OCI-LY1 (cell line): ENCODE data around the gene TNS3.

Experiments
- H2AFZ ChIP-seq: fragments of 200-600 bp; sonication (generic), shearing (Covaris generic); 2 replicates; pipeline ENCODE4 v1.6.0; 2014; ENCODE audit warnings: antibody characterized with exemption, mild to moderate bottlenecking, low read length
- H3F3A ChIP-seq: fragments of 200-600 bp; sonication (generic), shearing (Covaris generic); 2 replicates; pipeline ENCODE4 v1.6.0; 2014; ENCODE audit warnings: mild to moderate bottlenecking, antibody characterized with exemption, low read length, moderate library complexity; ENCODE audit not compliant: insufficient read depth
- H3K27ac ChIP-seq: fragments of 200-600 bp; sonication (generic); 2 replicates; pipeline ENCODE4 v1.5.1; 2014; ENCODE audit warnings: low read length, mixed run types, mild to moderate bottlenecking, low read depth; ENCODE audit not compliant: poor library complexity, severe bottlenecking
- H3K27me3 ChIP-seq: fragments of 200-600 bp; sonication (generic); 2 replicates; pipeline ENCODE4 v1.6.0; 2014; ENCODE audit warnings: antibody characterized with exemption, mild to moderate bottlenecking, low read length, moderate library complexity; ENCODE audit not compliant: insufficient read depth
- H3K36me3 ChIP-seq: fragments of 200-600 bp; sonication (generic); 2 replicates; pipeline ENCODE4 v1.6.1; 2014; ENCODE audit warnings: mild to moderate bottlenecking, antibody characterized with exemption, low read length, moderate library complexity, mixed read lengths; ENCODE audit not compliant: insufficient read depth
- H3K4me1 ChIP-seq: fragments of 200-600 bp; sonication (generic); 2 replicates; pipeline ENCODE4 v1.5.1; 2014; ENCODE audit warnings: mild to moderate bottlenecking, low read length, moderate library complexity; ENCODE audit not compliant: insufficient read depth, severe bottlenecking
- H3K4me2 ChIP-seq: fragments of 200-600 bp; sonication (generic), shearing (Covaris generic); 2 replicates; pipeline ENCODE4 v1.6.1; 2014; ENCODE audit warnings: low read length
- H3K4me3 ChIP-seq: fragments of 200-600 bp; sonication (generic); 2 replicates; pipeline ENCODE4 v1.5.1; 2014; ENCODE audit warnings: low read length, low read depth, mild to moderate bottlenecking, mixed read lengths; ENCODE audit not compliant: poor library complexity, severe bottlenecking
- H3K79me2 ChIP-seq: fragments of 200-600 bp; shearing (Covaris generic); 2 replicates; pipeline ENCODE4 v1.6.1; 2016; ENCODE audit warnings: mixed run types, low read length, mixed read lengths; ENCODE audit not compliant: insufficient read depth
- H3K9ac ChIP-seq: fragments of 200-600 bp; sonication (generic), shearing (Covaris generic); 2 replicates; pipeline ENCODE4 v1.6.1; 2014; ENCODE audit warnings: mild to moderate bottlenecking, low read length, mixed read lengths
- H3K9me2 ChIP-seq: fragments of 200-600 bp; sonication (generic), shearing (Covaris generic); 2 replicates; pipeline ENCODE4 v1.6.1; 2014; ENCODE audit warnings: low read depth, mild to moderate bottlenecking, low read length, mixed read lengths
- H3K9me3 ChIP-seq: fragments of 200-600 bp; shearing (Covaris generic); 2 replicates; pipeline ENCODE4 v1.6.1; 2014; ENCODE audit warnings: low read length, mixed read lengths
- H4K20me1 ChIP-seq: fragments of 200-600 bp; sonication (generic), shearing (Covaris generic); 2 replicates; pipeline ENCODE4 v1.6.0; 2016; ENCODE audit warnings: mild to moderate bottlenecking, low read length; ENCODE audit not compliant: insufficient read depth
- EZH2 ChIP-seq: fragments of 200-600 bp; sonication (generic), shearing (Covaris generic); IDR thresholded peaks from 2 replicates; pipeline ENCODE4 v1.8.0; 2017; ENCODE audit warnings: borderline replicate concordance, mixed run types, mild to moderate bottlenecking, antibody characterized with exemption, low read length, moderate library complexity, mixed read lengths
- TF ChIP-seq, protein P1 (sequence below): fragments of 200-600 bp; sonication (generic), shearing (Covaris generic); IDR thresholded peaks from 2 replicates; pipeline ENCODE4 v1.5.1; 2017; ENCODE audit warnings: mild to moderate bottlenecking, antibody characterized with exemption, low read length, moderate library complexity, mixed read lengths

Gene TNS3

DNA sequence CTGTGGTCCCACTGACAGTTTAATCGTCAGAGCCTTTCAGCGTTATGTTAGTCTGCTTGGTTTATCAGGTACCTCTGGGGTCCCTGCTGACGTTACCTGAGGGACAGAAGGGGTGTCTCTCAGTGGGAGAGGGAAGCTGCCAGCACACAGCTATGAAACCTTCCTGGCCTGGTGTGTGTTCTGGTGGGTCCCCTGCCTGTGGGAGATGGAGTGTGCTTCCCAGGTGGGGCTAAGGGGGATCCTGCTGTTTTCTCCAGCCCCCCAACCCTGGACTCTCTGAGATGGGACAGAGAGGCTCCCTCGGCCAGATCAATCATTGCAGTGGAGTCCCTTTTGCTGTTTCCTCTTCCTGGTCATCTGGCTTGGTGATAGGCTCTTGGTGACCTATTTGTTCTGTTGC lies 308.8 kb downstream of the TNS3 start:
- TF ChIP-seq, protein P1, sequence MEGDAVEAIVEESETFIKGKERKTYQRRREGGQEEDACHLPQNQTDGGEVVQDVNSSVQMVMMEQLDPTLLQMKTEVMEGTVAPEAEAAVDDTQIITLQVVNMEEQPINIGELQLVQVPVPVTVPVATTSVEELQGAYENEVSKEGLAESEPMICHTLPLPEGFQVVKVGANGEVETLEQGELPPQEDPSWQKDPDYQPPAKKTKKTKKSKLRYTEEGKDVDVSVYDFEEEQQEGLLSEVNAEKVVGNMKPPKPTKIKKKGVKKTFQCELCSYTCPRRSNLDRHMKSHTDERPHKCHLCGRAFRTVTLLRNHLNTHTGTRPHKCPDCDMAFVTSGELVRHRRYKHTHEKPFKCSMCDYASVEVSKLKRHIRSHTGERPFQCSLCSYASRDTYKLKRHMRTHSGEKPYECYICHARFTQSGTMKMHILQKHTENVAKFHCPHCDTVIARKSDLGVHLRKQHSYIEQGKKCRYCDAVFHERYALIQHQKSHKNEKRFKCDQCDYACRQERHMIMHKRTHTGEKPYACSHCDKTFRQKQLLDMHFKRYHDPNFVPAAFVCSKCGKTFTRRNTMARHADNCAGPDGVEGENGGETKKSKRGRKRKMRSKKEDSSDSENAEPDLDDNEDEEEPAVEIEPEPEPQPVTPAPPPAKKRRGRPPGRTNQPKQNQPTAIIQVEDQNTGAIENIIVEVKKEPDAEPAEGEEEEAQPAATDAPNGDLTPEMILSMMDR: no peak
- no peak for TF ChIP-seq EZH2
- H3K4me3 ChIP-seq: no peak overlapping the region
- H3F3A ChIP-seq: peaks cover 6% of the 10 kb centered on the region; the same call in 1 of the 2 replicates
- H3K4me2 ChIP-seq: no peak overlapping the region
- no peaks in the 10 kb centered on the region for H3K27me3 ChIP-seq
- H3K4me1 ChIP-seq: no peaks in the 10 kb centered on the region
- H3K9me3 ChIP-seq: no peaks in the 10 kb centered on the region; the same call in 1 of the 2 replicates
- H3K79me2 ChIP-seq: no peaks in the 10 kb centered on the region
- no peak overlapping the region for H3K9ac ChIP-seq
- peaks cover 20% of the 10 kb centered on the region for H3K36me3 ChIP-seq
- no peaks in the 10 kb centered on the region for H3K9me2 ChIP-seq
- H4K20me1 ChIP-seq: no peaks in the 10 kb centered on the region
- no peak overlapping the region for H3K27ac ChIP-seq
- H2AFZ ChIP-seq: no peak overlapping the region

DNA sequence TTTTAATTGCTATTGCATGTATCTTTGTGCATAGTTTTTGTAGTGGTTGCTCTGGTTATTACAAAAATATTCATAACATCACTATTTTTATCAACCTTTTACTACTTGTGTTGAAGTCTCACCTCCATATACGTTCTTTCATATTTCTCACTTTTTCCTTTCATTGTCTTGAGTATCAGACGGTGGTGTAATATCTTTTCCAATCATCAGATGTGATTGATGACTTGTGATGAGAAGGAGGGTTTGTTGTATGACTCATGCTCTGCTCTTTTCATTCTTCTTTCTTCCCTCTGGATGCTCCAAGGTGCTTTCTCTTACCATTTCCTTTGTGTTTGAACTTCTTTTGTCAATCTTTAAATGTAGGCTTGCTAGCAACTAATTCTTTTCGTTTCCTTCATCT lies 310.2 kb downstream of the TNS3 start:
- H3K9ac ChIP-seq: no peak overlapping the region
- no peak for TF ChIP-seq EZH2
- TF ChIP-seq, protein P1: no peak
- peaks cover 7% of the 10 kb centered on the region for H3K36me3 ChIP-seq
- H3K4me3 ChIP-seq: no peak overlapping the region
- H2AFZ ChIP-seq: no peak overlapping the region
- H3K27ac ChIP-seq: no peak overlapping the region
- no peaks in the 10 kb centered on the region for H3K4me1 ChIP-seq
- no peaks in the 10 kb centered on the region for H4K20me1 ChIP-seq
- no peaks in the 10 kb centered on the region for H3K9me2 ChIP-seq
- H3K4me2 ChIP-seq: no peak overlapping the region
- no peaks in the 10 kb centered on the region for H3K27me3 ChIP-seq
- H3K9me3 ChIP-seq: no peaks in the 10 kb centered on the region; the same call in 1 of the 2 replicates
- H3F3A ChIP-seq: peaks cover 6% of the 10 kb centered on the region; the same call in 1 of the 2 replicates
- H3K79me2 ChIP-seq: no peaks in the 10 kb centered on the region

DNA sequence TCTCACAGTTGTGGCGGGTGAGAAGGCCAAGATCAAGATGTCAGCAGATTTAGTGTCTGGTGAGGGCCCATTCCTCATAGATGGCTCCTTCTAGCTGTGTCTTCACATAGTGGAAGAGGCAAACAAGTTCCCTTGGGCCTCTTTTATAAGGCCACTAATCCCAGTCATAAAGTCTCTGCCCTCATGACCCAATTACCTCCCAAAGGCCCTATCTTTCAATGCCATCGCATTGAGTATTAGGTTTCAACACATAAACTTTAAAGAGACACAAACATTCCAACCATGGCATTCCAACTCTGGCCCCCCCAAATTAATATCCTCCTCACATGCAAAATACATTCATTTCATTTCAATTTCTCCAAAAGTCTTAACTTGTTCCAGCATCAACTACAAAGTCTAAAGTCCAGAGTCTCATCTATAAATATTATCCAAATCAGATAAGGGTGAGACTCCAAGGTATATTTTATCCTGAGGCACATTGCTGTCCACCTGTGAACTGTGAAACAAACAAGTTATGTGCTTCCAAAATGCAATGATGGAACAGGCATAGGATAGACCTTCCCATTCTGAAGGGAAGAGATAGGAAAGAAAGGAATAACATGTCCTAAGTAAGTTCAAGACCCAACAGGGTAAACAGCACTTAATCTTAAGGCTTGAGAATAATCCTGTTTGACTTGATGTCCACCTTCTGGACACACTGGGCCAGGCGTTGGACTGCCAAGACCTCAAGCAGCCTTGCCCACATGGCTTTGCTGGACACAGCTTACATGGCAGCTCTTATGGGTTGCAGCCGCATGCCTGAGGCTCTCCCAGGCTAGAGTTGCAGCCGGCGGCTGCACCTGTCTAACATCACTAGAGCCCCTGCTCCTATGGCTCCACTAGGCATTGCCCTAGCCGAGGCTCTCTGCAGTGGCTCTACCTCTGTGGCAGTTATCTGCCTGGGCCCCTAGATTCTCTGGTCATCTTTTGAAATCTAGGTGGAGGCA lies 312.8 kb downstream of the TNS3 start:
- Histone ChIP-seq H3K4me1 (no peaks in the 10 kb centered on the region), H3K27me3 (no peaks in the 10 kb centered on the region), H3K36me3 (no peaks in the 10 kb centered on the region), H3F3A (peaks cover 6% of the 10 kb centered on the region; the same call in 1 of the 2 replicates), H2AFZ (no peak overlapping the region), H3K4me3 (no peak overlapping the region), H3K27ac (no peak overlapping the region), H3K79me2 (no peaks in the 10 kb centered on the region), H3K9ac (no peak overlapping the region), H4K20me1 (no peaks in the 10 kb centered on the region), H3K9me2 (no peaks in the 10 kb centered on the region), H3K4me2 (no peak overlapping the region), H3K9me3 (no peaks in the 10 kb centered on the region; the same call in 1 of the 2 replicates)
- TF ChIP-seq, protein P1: no peak
- no peak for TF ChIP-seq EZH2
